HL-60 (cell line): ENCODE measurements around the gene GYG1.

ENCODE experiments used
- CTCF ChIP-seq: IDR thresholded peaks from one replicate; pipeline ENCODE4 v1.5.1; 2011; ENCODE audit warnings: low read length, control low read depth, inconsistent platforms; ENCODE audit not compliant: insufficient read depth
- GABPA ChIP-seq: IDR thresholded peaks from 2 replicates; pipeline ENCODE4 v1.6.1; 2012; ENCODE audit warnings: low read depth
- POLR2AphosphoS5 ChIP-seq: IDR thresholded peaks from 2 replicates; pipeline ENCODE4 v1.6.1; 2012; ENCODE audit warnings: low read depth
- SPI1 ChIP-seq: IDR thresholded peaks from 2 replicates; pipeline ENCODE4 v1.6.1; 2012; ENCODE audit warnings: low read depth, mild to moderate bottlenecking, borderline replicate concordance

GRCh38 chr3:149016669-149017541, 25.6 kb downstream of the GYG1 start:
- no peak for TF ChIP-seq CTCF
- TF ChIP-seq POLR2AphosphoS5 = no peak
- TF ChIP-seq SPI1 = no peak
- TF ChIP-seq GABPA = no peak
